ENCODE measurements around the gene DHFR.

DNA sequence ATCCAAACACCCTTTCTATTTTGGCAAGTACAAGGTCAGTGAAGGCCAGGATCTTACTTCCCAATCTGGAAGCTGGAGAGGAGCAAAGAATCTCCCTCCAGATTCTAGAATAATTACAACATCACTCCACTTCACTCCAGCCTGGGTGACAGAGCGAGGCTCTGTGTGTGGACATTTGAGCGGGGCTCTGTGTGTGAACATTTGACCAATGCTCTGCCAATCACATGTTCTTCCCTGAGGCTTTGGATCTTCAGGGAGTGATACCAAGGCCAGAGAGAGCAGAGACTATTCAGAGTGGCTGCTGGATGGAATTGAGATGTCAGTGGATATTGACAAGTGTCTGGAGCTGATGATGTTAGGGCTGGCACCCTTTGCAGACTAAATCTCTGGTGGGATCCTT lies 60.0 kb downstream of the DHFR start:
- TF ChIP-seq, protein P1, sequence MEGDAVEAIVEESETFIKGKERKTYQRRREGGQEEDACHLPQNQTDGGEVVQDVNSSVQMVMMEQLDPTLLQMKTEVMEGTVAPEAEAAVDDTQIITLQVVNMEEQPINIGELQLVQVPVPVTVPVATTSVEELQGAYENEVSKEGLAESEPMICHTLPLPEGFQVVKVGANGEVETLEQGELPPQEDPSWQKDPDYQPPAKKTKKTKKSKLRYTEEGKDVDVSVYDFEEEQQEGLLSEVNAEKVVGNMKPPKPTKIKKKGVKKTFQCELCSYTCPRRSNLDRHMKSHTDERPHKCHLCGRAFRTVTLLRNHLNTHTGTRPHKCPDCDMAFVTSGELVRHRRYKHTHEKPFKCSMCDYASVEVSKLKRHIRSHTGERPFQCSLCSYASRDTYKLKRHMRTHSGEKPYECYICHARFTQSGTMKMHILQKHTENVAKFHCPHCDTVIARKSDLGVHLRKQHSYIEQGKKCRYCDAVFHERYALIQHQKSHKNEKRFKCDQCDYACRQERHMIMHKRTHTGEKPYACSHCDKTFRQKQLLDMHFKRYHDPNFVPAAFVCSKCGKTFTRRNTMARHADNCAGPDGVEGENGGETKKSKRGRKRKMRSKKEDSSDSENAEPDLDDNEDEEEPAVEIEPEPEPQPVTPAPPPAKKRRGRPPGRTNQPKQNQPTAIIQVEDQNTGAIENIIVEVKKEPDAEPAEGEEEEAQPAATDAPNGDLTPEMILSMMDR (IDR thresholded peaks at IDR 0.05): no peak
- no peak for TF ChIP-seq ZFX (IDR thresholded peaks at IDR 0.05; ENCODE audit: borderline replicate concordance)
